GM18499 (cell line): ENCODE results near the gene GAS2L2.

Experiments used
- ATAC-seq: cut with Tn5 transposase; IDR thresholded peaks from one replicate; pipeline ENCODE4 v1.9.1; 2021; ENCODE audit warnings: moderate number of reproducible peaks; ENCODE audit not compliant: insufficient read depth, unreplicated experiment

GAS2L2 gene

GRCh38 chr17:35748341-35748841 is 4.6 kb downstream of the GAS2L2 start:
- no peak for ATAC-seq

- ATAC-seq, result no peak
Measured at GRCh38 chr17:35747540-35748017, 5.5 kb downstream of the GAS2L2 start.

- ATAC-seq, result no peak
Measured at GRCh38 chr17:35745749-35746320, 7.2 kb downstream of the GAS2L2 start.

GRCh38 chr17:35745246-35745645 is 7.8 kb downstream of the GAS2L2 start:
- no peak for ATAC-seq

- ATAC-seq, result no peak
Measured at GRCh38 chr17:35744830-35745229, 8.2 kb downstream of the GAS2L2 start.

GRCh38 chr17:35743626-35744328 is 9.3 kb downstream of the GAS2L2 start:
- ATAC-seq, result no peak

GRCh38 chr17:35742896-35743477 is 10.1 kb downstream of the GAS2L2 start:
- no peak for ATAC-seq

GRCh38 chr17:35742496-35742895 is 10.5 kb downstream of the GAS2L2 start:
- no peak for ATAC-seq

- no peak for ATAC-seq
Measured at GRCh38 chr17:35740997-35741931, 11.8 kb downstream of the GAS2L2 start.

- no peak for ATAC-seq
Measured at GRCh38 chr17:35740216-35740615, 12.8 kb downstream of the GAS2L2 start.

- ATAC-seq, result no peak
Measured at GRCh38 chr17:35738519-35739133, 14.4 kb downstream of the GAS2L2 start.

- no peak for ATAC-seq
Measured at GRCh38 chr17:35736236-35736635, 16.8 kb downstream of the GAS2L2 start.

GRCh38 chr17:35735036-35735805 is 17.8 kb downstream of the GAS2L2 start:
- ATAC-seq, result no peak

- ATAC-seq, result no peak
Measured at GRCh38 chr17:35734396-35734795, 18.6 kb downstream of the GAS2L2 start.

- no peak for ATAC-seq
Measured at GRCh38 chr17:35733366-35733765, 19.7 kb downstream of the GAS2L2 start.

GRCh38 chr17:35732806-35733136 is 20.3 kb downstream of the GAS2L2 start:
- ATAC-seq, result no peak

- no peak for ATAC-seq
Measured at GRCh38 chr17:35731917-35732805, 20.9 kb downstream of the GAS2L2 start.

- ATAC-seq, result no peak
Measured at GRCh38 chr17:35731239-35731916, 21.7 kb downstream of the GAS2L2 start, which contains the start of gene RASL10B. Gene RASL10B, plus strand, starts transcription at chr17:35731639. Its CDS starts 3,546 bp downstream, at chr17:35735185.
